Stimulated activated CD8-positive, alpha-beta memory T cell treated with anti-CD3 and anti-CD28 coated beads, Interleukin-4, amount 100 ng/mL, for 1 hour (primary cell): Measurements from ENCODE around the gene ZNF773.
"Not testable (repeated sequence)": the region's sequence is repeated elsewhere in the genome, so short reads cannot be mapped to it uniquely, and the experiment has no call there.

Source experiments
- DNase-seq, 2 donors: peaks; one replicate each; pipeline ENCODE4 v3.0.0-alpha.2; 2020; ENCODE audit warnings: low read depth in 2 of 2, low spot score in 1 of 2

ZNF773 gene

GRCh38 chr19:57499680-57500395 is at the start of gene ZNF773:
TSS of gene ZNF773 (plus strand) at chr19:57499938. CDS start at chr19:57500081, 143 bp downstream.
- DNase-seq = peak; percentile 93

- DNase-seq = no peak
Observed at GRCh38 chr19:57452307-57452706, 47.4 kb upstream of the ZNF773 start.

GRCh38 chr19:57465680-57466381 is 33.9 kb upstream of the ZNF773 start:
- no peak for DNase-seq

GRCh38 chr19:57466489-57466888 is 33.2 kb upstream of the ZNF773 start:
- DNase-seq = no peak

- no peak for DNase-seq
Observed at GRCh38 chr19:57473646-57474045, 26.1 kb upstream of the ZNF773 start.

GRCh38 chr19:57477191-57478008 is 22.3 kb upstream of the ZNF773 start, which contains the start of gene ZNF772:
TSS of gene ZNF772 (minus strand) at chr19:57477566. CDS start at chr19:57477309, 257 bp downstream.
- peak; percentile 61 to 72 for DNase-seq

- peak; percentile 88 to 93 for DNase-seq
Observed at GRCh38 chr19:57487477-57488298, 12.1 kb upstream of the ZNF773 start, which contains the start of gene ZNF419. TSS of gene ZNF419 (plus strand) at chr19:57487750. CDS start at chr19:57487951, 201 bp downstream.

- not testable (repeated sequence) for DNase-seq
Observed at GRCh38 chr19:57488299-57488644, 11.5 kb upstream of the ZNF773 start.

- not testable (repeated sequence) for DNase-seq
Observed at GRCh38 chr19:57499332-57499679, 432 bp upstream of the ZNF773 start.

- DNase-seq = not testable (repeated sequence)
Observed at GRCh38 chr19:57500400-57500799, 662 bp downstream of the ZNF773 start.

GRCh38 chr19:57506163-57506562 is 6.4 kb downstream of the ZNF773 start:
- DNase-seq = no peak

- no peak for DNase-seq
Observed at GRCh38 chr19:57511484-57511883, 11.7 kb downstream of the ZNF773 start.

- DNase-seq = no peak
Observed at GRCh38 chr19:57512845-57513244, 13.1 kb downstream of the ZNF773 start.

GRCh38 chr19:57515255-57515654 is 15.5 kb downstream of the ZNF773 start:
- no peak for DNase-seq

- DNase-seq = not testable (repeated sequence)
Observed at GRCh38 chr19:57518021-57518420, 18.3 kb downstream of the ZNF773 start.

- DNase-seq = peak; percentile 73 to 79
Observed at GRCh38 chr19:57527136-57527881, 27.6 kb downstream of the ZNF773 start, which contains the start of gene ZNF549. TSS of gene ZNF549 (plus strand) at chr19:57527356. CDS start at chr19:57527574, 218 bp downstream.

GRCh38 chr19:57537953-57538547 is 38.3 kb downstream of the ZNF773 start:
- no peak for DNase-seq

GRCh38 chr19:57546513-57546912 is 46.8 kb downstream of the ZNF773 start:
- no peak for DNase-seq

- DNase-seq = no peak
Observed at GRCh38 chr19:57552432-57552831, 52.7 kb downstream of the ZNF773 start.
